ENCODE measurements around the gene ADCY4.

DNA sequence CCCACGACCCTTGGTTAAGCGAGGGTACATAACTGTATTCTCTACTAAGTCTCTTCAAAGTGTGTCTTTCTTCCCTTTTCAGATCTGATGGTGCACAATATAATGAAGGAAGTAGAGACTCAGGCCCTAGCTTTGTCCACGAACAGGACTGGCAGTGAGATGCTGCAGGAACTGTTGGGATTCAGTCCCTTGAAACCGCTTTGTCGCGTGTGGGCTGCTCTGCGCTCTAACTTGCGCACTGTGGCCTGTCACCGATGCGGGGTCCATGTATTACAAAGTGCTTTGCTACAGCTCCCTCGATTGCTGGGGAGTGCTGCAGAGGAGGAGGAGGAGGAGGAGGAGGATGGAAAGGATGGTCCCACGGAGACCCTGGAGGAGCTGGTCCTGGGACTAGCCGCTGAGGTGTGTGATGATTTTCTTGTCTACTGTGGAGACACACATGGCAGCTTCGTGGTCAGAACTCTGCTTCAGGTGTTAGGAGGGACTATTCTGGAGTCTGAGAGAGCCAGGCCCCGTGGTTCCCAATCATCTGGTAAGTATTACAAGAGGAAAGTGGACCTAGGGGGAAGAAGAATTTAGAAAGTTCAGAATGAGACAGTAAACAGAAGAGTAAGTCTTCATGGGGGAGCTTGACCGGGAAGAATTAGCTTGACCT lies 34.4 kb downstream of the ADCY4 start:
- no peak for TF ChIP-seq EZH2phosphoT487 (conservative IDR thresholded peaks at IDR 0.05; ENCODE audit: low read length)
- TF ChIP-seq, protein P1, sequence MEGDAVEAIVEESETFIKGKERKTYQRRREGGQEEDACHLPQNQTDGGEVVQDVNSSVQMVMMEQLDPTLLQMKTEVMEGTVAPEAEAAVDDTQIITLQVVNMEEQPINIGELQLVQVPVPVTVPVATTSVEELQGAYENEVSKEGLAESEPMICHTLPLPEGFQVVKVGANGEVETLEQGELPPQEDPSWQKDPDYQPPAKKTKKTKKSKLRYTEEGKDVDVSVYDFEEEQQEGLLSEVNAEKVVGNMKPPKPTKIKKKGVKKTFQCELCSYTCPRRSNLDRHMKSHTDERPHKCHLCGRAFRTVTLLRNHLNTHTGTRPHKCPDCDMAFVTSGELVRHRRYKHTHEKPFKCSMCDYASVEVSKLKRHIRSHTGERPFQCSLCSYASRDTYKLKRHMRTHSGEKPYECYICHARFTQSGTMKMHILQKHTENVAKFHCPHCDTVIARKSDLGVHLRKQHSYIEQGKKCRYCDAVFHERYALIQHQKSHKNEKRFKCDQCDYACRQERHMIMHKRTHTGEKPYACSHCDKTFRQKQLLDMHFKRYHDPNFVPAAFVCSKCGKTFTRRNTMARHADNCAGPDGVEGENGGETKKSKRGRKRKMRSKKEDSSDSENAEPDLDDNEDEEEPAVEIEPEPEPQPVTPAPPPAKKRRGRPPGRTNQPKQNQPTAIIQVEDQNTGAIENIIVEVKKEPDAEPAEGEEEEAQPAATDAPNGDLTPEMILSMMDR (IDR thresholded peaks at IDR 0.05; ENCODE audit: insufficient read depth, low read length, poor library complexity, severe bottlenecking): no peak
